Smooth muscle cell (in vitro differentiated cells): ENCODE data around the gene GRXCR2. TPM values are rescaled to one million over a fixed set of nuclear protein-coding genes. Genes with fewer than 3 reads are reported as not detected.
"Not testable (repeated sequence)": the region's sequence is repeated elsewhere in the genome, so short reads cannot be mapped to it uniquely, and the experiment has no call there.

Source experiments
- DNase-seq: peaks from one replicate; lab custom pipeline; 2025; ENCODE audit not compliant: unreplicated experiment; lab: John Stamatoyannopoulos, UW
- H2AFZ ChIP-seq: fragments of 200-600 bp; sonication (generic); 2 replicates; pipeline ENCODE4 v1.6.0; 2016; ENCODE audit warnings: antibody characterized with exemption, low read depth, mild to moderate bottlenecking
- H3F3A ChIP-seq: fragments of 200-600 bp; sonication (generic); 2 replicates; pipeline ENCODE4 v1.6.0; 2017; ENCODE audit warnings: antibody characterized with exemption, low read depth
- H3K27ac ChIP-seq: fragments of 200-600 bp; sonication (generic); 2 replicates; pipeline ENCODE4 v1.5.1; 2016; ENCODE audit warnings: low read depth, mild to moderate bottlenecking
- H3K27me3 ChIP-seq: fragments of 200-600 bp; sonication (generic); 2 replicates; pipeline ENCODE4 v1.6.1; 2016; ENCODE audit warnings: low read depth, mild to moderate bottlenecking
- H3K36me3 ChIP-seq: fragments of 200-600 bp; sonication (generic); 2 replicates; pipeline ENCODE4 v1.5.1; 2016; ENCODE audit warnings: low read depth
- H3K4me1 ChIP-seq: fragments of 200-600 bp; sonication (generic); 2 replicates; pipeline ENCODE4 v1.5.1; 2016; ENCODE audit warnings: low read depth
- H3K4me2 ChIP-seq: fragments of 200-600 bp; sonication (generic); 2 replicates; pipeline ENCODE4 v1.6.0; 2016; ENCODE audit warnings: mild to moderate bottlenecking
- H3K4me3 ChIP-seq: fragments of 200-600 bp; sonication (generic); 2 replicates; pipeline ENCODE4 v1.5.1; 2016; ENCODE audit warnings: mild to moderate bottlenecking
- H3K79me2 ChIP-seq: fragments of 200-600 bp; sonication (generic); 2 replicates; pipeline ENCODE4 v1.6.0; 2016; ENCODE audit warnings: low read depth, mild to moderate bottlenecking
- H3K9ac ChIP-seq: fragments of 200-600 bp; sonication (generic); 2 replicates; pipeline ENCODE4 v1.6.0; 2016; ENCODE audit warnings: low read depth
- H3K9me3 ChIP-seq: fragments of 200-600 bp; sonication (generic); replicated peaks from 2 replicates; pipeline ENCODE4 v1.5.1; 2016; ENCODE audit warnings: low read depth
- H4K20me1 ChIP-seq: fragments of 200-600 bp; sonication (generic); 2 replicates; pipeline ENCODE4 v1.6.0; 2016; ENCODE audit warnings: low read depth
- WGBS: methylation state at CpG from one replicate; pipeline ENCODE4 v1.1.7; 2016; ENCODE audit warnings: low lambda C conversion rate; 5-methylcytosine and 5-hydroxymethylcytosine counted together
- polyA plus RNA-seq: library from polyadenylated mRNA; unstranded; fragments of >200 nt; fragmentation: Nextera tagmentation; extraction: Ambion mirVana; gene quantifications from 2 replicates; pipeline ENCODE4 v1.2.1, GENCODE V29; 2016
- total RNA-seq: library from RNA; depleted of rRNA; stranded (reverse); fragments of >200 nt; gene quantifications from 2 replicates; pipeline ENCODE4 v1.2.3, GENCODE V29; 2014
- TF ChIP-seq, protein P1 (sequence below): fragments of 200-600 bp; sonication (generic); IDR thresholded peaks from 2 replicates; pipeline ENCODE4 v1.5.1; 2017; ENCODE audit warnings: borderline replicate concordance, mild to moderate bottlenecking, antibody characterized with exemption; ENCODE audit not compliant: insufficient read depth, poor library complexity, severe bottlenecking

Gene GRXCR2
- total and polyA plus RNA-seq, 2 experiments from 2014 or later, result not detected

GRCh38 chr5:145872486-145872885, 328 bp downstream of the GRXCR2 start:
- no peaks in the 10 kb centered on the region for H3K4me1 ChIP-seq
- H3K4me3 ChIP-seq, result no peak overlapping the region
- no peak for DNase-seq
- H3K79me2 ChIP-seq, result no peaks in the 10 kb centered on the region
- no peaks in the 10 kb centered on the region for H3K9me3 ChIP-seq
- H2AFZ ChIP-seq, result no peak overlapping the region
- H3F3A ChIP-seq, result no peaks in the 10 kb centered on the region
- H3K36me3 ChIP-seq, result no peaks in the 10 kb centered on the region
- no peak overlapping the region for H3K4me2 ChIP-seq
- peaks cover 8% of the 10 kb centered on the region for H3K27me3 ChIP-seq
- no peak overlapping the region for H3K9ac ChIP-seq
- no peaks in the 10 kb centered on the region for H4K20me1 ChIP-seq
- H3K27ac ChIP-seq, result no peak overlapping the region
- TF ChIP-seq, protein P1, sequence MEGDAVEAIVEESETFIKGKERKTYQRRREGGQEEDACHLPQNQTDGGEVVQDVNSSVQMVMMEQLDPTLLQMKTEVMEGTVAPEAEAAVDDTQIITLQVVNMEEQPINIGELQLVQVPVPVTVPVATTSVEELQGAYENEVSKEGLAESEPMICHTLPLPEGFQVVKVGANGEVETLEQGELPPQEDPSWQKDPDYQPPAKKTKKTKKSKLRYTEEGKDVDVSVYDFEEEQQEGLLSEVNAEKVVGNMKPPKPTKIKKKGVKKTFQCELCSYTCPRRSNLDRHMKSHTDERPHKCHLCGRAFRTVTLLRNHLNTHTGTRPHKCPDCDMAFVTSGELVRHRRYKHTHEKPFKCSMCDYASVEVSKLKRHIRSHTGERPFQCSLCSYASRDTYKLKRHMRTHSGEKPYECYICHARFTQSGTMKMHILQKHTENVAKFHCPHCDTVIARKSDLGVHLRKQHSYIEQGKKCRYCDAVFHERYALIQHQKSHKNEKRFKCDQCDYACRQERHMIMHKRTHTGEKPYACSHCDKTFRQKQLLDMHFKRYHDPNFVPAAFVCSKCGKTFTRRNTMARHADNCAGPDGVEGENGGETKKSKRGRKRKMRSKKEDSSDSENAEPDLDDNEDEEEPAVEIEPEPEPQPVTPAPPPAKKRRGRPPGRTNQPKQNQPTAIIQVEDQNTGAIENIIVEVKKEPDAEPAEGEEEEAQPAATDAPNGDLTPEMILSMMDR, result no peak
- 90% methylated on average over 8 of the region's 8 CpGs for WGBS

- Histone ChIP-seq H3K9ac (no peak overlapping the region), H3K9me3 (no peaks in the 10 kb centered on the region), H3K79me2 (no peaks in the 10 kb centered on the region), H3K36me3 (no peaks in the 10 kb centered on the region), H3K27me3 (peaks cover 8% of the 10 kb centered on the region), H2AFZ (no peak overlapping the region), H4K20me1 (no peaks in the 10 kb centered on the region), H3K4me2 (no peak overlapping the region), H3F3A (no peaks in the 10 kb centered on the region), H3K4me1 (no peaks in the 10 kb centered on the region), H3K4me3 (no peak overlapping the region), H3K27ac (no peak overlapping the region)
- no peak for DNase-seq
- WGBS, result 91% methylated on average over 4 of the region's 4 CpGs
- TF ChIP-seq, protein P1, result no peak
Observed at GRCh38 chr5:145869753-145870152, 3.1 kb downstream of the GRXCR2 start.

- WGBS, result 20% methylated on average over 1 of the region's 1 CpG
- H3K4me3 ChIP-seq, result no peak overlapping the region
- no peak overlapping the region for H2AFZ ChIP-seq
- no peak overlapping the region for H3K9ac ChIP-seq
- H3K27ac ChIP-seq, result no peak overlapping the region
- H3K4me2 ChIP-seq, result no peak overlapping the region
- no peak for DNase-seq
- H3K79me2 ChIP-seq, result no peaks in the 10 kb centered on the region
- no peaks in the 10 kb centered on the region for H3K27me3 ChIP-seq
- no peaks in the 10 kb centered on the region for H4K20me1 ChIP-seq
- no peaks in the 10 kb centered on the region for H3K9me3 ChIP-seq
- no peaks in the 10 kb centered on the region for H3F3A ChIP-seq
- H3K36me3 ChIP-seq, result no peaks in the 10 kb centered on the region
- TF ChIP-seq, protein P1, result no peak
- no peaks in the 10 kb centered on the region for H3K4me1 ChIP-seq
Observed at GRCh38 chr5:145867806-145868205, 5.0 kb downstream of the GRXCR2 start.

DNA sequence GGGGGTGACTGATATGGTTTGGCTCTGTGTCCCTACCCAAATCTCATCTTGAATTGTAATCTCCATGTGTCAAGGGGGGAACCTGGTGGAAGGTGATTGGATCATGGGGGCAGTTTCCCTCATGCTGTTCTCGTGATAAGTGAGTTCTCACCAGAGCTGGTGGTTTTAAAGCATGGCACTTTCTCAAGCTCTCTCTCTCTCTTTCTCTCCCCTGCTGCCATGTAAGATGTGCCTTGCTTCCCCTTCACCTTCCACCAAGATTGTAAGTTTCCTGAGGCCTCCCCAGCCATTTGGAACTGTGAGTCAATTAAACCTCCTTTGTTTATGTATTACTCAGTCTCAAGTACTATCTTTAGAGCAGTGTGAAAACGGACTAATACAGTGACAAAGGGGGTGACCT, 8.4 kb downstream of the GRXCR2 start:
- H2AFZ ChIP-seq, H4K20me1 ChIP-seq: not testable (repeated sequence)
- 90% methylated on average over 2 of the region's 2 CpGs for WGBS

More for the DNA sequence above, 8.4 kb downstream of the GRXCR2 start:
- not testable (repeated sequence) for H3K9me3 ChIP-seq, H3K4me2 ChIP-seq, H3K4me3 ChIP-seq, H3F3A ChIP-seq, H3K9ac ChIP-seq, H3K79me2 ChIP-seq, H3K27ac ChIP-seq, H3K4me1 ChIP-seq, DNase-seq, H3K27me3 ChIP-seq, H3K36me3 ChIP-seq
